ENCODE results near the gene ZNF594.
"Not testable (repeated sequence)": the region's sequence is repeated elsewhere in the genome, so short reads cannot be mapped to it uniquely, and the experiment has no call there.

The ZNF594 gene

GRCh38 chr17:5200360-5200759 lies 8.7 kb upstream of the ZNF594 start:
- no peak for DNase-seq

GRCh38 chr17:5198472-5198871 lies 6.8 kb upstream of the ZNF594 start:
- DNase-seq: no peak

DNA sequence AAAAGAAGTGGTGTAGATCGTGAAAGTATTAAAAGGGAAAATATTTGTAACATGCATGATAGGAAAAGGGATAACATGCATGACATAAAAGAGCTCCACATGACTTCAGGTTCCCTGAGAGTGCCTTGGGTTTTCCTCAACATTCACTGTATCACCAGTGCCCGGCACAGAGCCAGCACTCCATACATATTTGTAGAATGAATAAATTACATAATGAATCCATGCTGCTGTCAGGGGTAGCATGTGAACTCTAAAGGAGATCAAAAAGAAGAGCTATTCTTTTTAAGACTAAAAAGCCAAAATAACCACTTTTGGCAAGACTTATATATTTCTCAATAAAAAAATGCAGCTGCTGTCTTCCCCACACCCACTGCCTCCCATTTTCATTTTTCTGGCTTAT lies 2.7 kb upstream of the ZNF594 start:
- no peak for DNase-seq

- DNase-seq: no peak
These were observed 7.4 kb downstream of the ZNF594 start for GRCh38 chr17:5184288-5184687.

DNA sequence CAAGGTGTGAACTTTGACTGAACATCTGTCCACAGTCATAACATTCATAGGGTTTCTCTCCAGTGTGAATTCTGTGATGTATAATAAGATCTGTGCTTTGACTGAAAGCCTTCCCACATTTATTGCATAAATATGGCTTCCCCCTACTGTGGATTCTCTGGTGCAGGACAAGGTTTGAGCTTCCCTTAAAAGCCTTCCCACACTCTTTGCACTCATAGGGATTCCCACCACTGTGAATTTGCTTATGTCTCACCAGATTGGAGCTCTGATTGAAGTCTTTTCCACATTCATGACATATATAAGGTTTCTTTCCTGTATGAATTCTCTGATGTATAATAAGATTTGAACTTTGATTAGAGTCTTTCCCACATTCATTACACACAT lies 8.3 kb downstream of the ZNF594 start:
- no peak for DNase-seq

GRCh38 chr17:5182597-5183409 lies 8.9 kb downstream of the ZNF594 start:
- no peak for DNase-seq

DNA sequence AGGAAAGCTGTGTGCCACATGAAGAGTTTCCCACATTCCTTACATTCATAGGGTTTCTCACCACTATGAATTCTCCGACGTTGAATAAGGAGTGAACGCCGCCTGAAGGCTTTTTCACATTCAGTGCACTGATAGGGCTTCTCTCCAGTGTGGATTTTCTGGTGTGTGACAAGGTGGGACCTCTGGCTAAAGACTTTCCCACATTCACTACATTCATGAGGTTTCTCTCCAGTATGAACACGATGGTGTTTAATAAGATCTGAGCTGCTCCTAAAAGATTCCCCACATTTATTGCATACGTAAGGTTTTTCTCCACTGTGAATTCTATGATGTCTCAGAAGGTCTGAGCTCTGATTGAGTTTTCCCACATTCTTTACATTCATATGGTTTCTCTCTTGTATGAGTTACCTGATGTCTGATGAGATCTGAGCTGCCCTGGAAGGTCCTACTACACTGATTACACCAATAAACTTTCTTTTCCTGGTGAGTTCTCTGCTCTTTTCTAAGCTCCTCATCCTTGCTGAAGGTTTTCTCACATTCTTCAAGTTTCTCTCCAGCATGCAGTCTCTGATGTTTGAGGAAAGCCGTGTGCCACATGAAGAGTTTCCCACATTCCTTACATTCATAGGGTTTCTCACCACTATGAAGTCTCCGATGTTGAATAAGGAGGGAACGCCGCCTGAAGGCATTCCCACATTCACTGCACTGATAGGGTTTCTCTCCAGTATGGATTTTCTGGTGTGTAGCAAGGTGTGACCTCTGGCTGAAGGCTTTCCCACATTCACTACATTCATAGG lies 10.0 kb downstream of the ZNF594 start:
- DNase-seq: no peak

- DNase-seq: no peak
These were observed 12.7 kb downstream of the ZNF594 start for GRCh38 chr17:5179003-5179402.

DNA sequence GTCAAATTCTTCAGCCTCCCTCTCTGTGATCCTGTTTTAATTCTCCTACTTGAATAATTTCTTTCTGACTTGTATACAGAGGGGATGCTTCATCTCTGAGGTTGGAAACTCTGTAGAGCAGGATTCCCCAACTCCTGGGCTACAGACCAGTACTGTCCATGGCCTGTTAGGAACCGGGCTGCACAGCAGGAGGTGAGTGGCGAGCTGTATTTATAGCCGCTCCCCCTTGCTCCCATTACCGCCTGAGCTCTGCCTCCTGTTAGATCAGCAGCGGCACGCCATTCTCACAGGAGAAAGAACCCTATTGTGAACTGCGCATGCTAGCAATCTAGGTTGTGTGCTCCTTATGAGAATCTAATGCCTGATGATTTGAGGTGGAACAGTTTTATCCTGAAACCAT lies 16.6 kb downstream of the ZNF594 start:
- DNase-seq: not testable (repeated sequence)

- DNase-seq: peak; percentile 51 to 73
These were observed 25.7 kb downstream of the ZNF594 start for GRCh38 chr17:5165791-5166564.

GRCh38 chr17:5164436-5164835 lies 27.2 kb downstream of the ZNF594 start:
- peak; percentile 37 to 58 for DNase-seq

DNA sequence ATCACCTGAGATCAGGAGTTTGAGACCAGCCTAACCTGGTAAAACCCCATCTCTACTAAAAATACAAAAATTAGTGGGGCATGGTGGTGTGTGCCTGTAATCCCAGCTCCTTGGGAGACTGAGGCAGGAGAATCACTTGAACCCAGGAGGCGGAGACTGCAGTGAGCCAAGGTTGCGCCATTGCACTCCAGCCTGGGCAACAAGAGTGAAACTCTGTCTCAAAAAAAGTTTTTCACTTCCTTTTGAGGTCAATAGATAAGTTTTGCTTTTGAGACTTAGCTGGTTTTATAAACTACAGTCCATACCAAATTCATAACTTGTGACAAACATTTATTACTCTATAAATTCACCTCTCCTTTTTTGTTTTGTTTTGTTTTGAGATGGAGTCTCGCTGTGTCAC lies 29.9 kb downstream of the ZNF594 start:
- not testable (repeated sequence) for DNase-seq

DNA sequence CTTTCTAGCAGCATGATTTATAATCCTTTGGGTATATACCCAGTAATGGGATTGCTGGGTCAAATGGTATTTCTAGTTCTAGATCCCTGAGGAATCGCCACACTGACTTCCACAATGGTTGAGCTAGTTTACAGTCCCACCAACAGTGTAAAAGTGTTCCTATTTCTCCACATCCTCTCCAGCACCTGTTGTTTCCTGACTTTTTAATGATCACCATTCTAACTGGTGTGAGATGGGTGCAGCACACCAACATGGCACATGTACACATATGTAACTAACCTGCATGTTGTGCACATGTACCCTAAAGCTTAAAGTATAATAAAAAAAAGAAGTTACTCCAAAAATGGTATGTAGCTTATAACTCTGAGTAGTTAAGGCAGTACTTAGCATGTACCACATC lies 31.0 kb downstream of the ZNF594 start:
- DNase-seq: not testable (repeated sequence)

GRCh38 chr17:5146122-5146521 lies 45.5 kb downstream of the ZNF594 start:
- DNase-seq: not testable (repeated sequence)

GRCh38 chr17:5142877-5143276 lies 48.8 kb downstream of the ZNF594 start:
- DNase-seq: not testable (repeated sequence)

DNA sequence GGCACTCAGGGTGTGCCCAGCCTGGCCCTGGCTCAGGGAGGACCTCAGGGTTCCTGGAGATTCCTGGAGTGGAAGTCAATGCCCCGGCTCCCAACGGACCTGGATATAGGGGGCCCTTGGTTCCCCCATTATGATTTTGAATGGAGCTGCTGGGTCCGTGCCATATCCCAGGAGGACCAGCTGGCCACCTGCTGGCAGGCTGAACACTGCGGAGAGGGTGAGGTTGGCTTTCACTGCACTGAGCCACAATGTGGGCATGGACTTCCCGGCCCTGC lies 52.3 kb downstream of the ZNF594 start:
- no peak for DNase-seq

DNA sequence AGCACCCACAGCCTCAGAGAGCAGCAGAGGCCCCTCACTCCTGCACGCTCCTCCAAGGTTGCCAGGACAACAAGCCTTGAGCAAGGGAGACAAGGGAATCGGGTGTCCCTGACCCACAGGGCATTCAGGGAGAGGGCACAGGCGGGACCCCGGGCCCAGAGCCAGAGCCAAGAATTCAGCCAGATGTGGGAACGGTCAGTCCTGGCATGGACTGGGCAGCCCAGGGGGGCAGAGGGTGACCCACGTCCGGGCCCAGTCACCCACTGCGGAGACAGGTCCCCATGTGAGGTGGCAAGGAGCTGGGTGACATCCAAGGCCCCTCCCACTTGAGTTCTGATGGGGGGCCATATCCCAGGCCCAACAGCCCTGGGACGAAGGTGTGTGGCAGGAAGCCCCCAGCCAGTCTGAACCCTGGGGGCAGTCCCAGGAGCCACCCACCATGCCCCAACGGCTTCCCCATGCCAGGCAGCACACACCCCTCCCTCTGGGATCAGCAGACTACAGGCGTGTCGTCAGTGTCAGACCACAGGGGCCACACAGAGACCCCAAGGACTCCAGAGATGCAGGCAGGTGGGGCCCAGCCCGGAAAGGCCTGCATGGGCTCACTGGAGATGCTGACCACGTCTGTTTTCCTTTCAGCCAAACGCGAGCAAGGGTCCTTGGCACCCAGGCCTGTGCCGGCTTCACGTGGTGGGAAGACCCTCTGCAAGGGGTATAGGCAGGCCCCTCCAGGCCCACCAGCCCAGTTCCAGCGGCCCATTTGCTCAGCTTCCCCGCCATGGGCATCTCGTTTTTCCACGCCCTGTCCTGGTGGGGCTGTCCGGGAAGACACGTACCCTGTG lies 52.8 kb downstream of the ZNF594 start:
- DNase-seq: no peak

DNA sequence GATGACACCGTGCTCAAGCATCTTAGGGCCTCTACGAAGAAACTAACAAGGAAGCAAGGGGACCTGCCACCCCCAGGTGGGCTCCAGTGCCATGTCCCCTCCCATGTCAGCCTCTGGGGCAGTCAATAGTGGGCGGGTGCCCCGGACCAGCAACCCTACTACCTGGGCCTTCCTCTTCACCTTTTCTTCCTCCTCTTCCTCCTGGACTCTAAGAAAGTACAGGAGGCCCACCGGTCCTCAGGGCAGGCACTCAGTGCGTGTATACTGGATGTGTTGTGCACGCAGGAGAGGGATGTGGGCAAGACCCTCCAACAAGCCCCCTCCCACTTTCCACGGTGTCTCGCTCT lies 53.5 kb downstream of the ZNF594 start:
- not testable (repeated sequence) for DNase-seq

GRCh38 chr17:5137511-5138197 lies 54.0 kb downstream of the ZNF594 start:
- not testable (repeated sequence) for DNase-seq

DNA sequence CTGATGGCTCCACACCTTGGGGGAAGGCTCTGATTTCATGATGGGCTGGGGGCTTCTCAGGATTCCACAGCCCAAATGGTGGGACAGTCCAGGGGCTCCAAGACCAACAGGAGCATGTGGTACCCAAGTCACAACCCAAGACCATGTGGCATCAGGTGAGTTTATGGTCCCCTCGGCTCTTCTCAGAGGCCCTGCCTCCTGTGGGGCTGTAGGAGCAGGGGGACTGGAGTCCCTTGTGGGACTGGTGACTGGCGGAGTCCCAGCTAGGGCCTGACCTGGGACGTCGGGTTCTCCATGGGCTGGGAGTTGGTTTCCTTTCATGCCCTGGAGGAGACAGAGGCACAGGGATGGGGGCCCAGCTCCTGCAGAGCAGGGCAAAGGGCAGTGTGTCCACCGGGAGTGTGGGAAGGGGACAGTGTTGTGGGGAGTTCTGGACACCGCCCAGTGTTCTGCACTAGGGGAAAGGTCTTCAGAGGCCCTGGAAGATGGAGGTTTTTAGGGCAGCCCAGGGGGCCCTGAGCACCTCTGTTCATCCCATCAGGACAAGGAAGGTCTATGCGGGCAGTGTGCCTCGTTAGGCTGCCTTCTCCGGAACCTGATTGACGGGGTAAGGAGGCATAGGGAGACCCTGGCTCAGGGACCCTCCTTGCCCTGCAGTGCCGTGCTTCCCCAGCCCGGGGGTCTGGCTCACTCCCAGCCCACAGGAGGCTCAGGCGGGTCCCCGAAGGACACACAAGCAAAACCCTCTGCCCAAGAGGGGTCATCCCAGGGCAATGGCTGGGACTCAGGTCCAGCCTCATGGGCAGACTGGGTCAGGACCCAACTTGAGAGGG lies 54.9 kb downstream of the ZNF594 start:
- DNase-seq: not testable (repeated sequence)
